Fibroblast of lung (primary cell): ENCODE data around the gene PPRC1. TPM values are rescaled to one million over a fixed set of nuclear protein-coding genes. Genes with fewer than 3 reads are reported as not detected.

Experiments used
- DNase-seq, 2 donors: peaks; one replicate each; pipeline versions ENCODE4 v3.0.0 to v3.0.0-alpha.2; 2010; ENCODE audit warnings: low read depth in 2 of 2
- H2AFZ ChIP-seq: 2 replicates; pipeline ENCODE4 v1.5.1; 2012; ENCODE audit warnings: low read length, control low read depth, inconsistent platforms
- H3K27ac ChIP-seq: 2 replicates; pipeline ENCODE4 v1.5.1; 2011; ENCODE audit warnings: low read length, control low read depth; ENCODE audit not compliant: insufficient read depth
- H3K27me3 ChIP-seq: 2 replicates; pipeline ENCODE4 v1.5.1; 2011; ENCODE audit warnings: mild to moderate bottlenecking, low read length; ENCODE audit not compliant: control insufficient read depth, insufficient read depth
- H3K36me3 ChIP-seq: 2 replicates; pipeline ENCODE4 v1.5.1; 2011; ENCODE audit warnings: low read length; ENCODE audit not compliant: control insufficient read depth, insufficient read depth
- H3K4me1 ChIP-seq: 2 replicates; pipeline ENCODE4 v1.5.1; 2011; ENCODE audit warnings: low read length; ENCODE audit not compliant: control insufficient read depth, insufficient read depth; ENCODE audit errors: extremely low read depth
- H3K4me2 ChIP-seq: 2 replicates; pipeline ENCODE4 v1.5.1; 2011; ENCODE audit warnings: low read length, control low read depth; ENCODE audit not compliant: insufficient read depth; ENCODE audit errors: extremely low read depth
- H3K4me3 ChIP-seq, 4 experiments: fragments of 200-600 bp in 1 of 4; sonication (generic) in 1 of 4; replicated peaks in 1 of 4; 2 replicates each; pipeline ENCODE4 v1.5.1; 2011 to 2016; ENCODE audit warnings: low read length in 4 of 4, low read depth in 3 of 4, mild to moderate bottlenecking in 3 of 4, control low read depth in 2 of 4, inconsistent platforms in 1 of 4, mixed read lengths in 1 of 4; ENCODE audit not compliant: insufficient read depth in 1 of 4; ENCODE audit errors: control extremely low read depth in 1 of 4
- H3K79me2 ChIP-seq: 2 replicates; pipeline ENCODE4 v1.5.1; 2012; ENCODE audit warnings: mild to moderate bottlenecking, low read length, inconsistent platforms; ENCODE audit not compliant: control insufficient read depth, insufficient read depth
- H3K9ac ChIP-seq: 2 replicates; pipeline ENCODE4 v1.5.1; 2011; ENCODE audit warnings: mild to moderate bottlenecking, low read length, control low read depth; ENCODE audit not compliant: insufficient read depth
- H3K9me3 ChIP-seq: 2 replicates; pipeline ENCODE4 v1.5.1; 2012; ENCODE audit warnings: low read depth, low read length; ENCODE audit not compliant: control insufficient read depth, insufficient read depth
- H4K20me1 ChIP-seq: 2 replicates; pipeline ENCODE4 v1.5.1; 2011; ENCODE audit warnings: low read length; ENCODE audit not compliant: control insufficient read depth, insufficient read depth; ENCODE audit errors: extremely low read depth
- CTCF ChIP-seq, 2 donors: IDR thresholded peaks in 1 of 2; conservative IDR thresholded peaks in 1 of 2; 1 replicate in 1 of 2; 2 replicates in 1 of 2; pipeline ENCODE4 v1.5.1; 2011 to 2012; ENCODE audit warnings: low read length in 2 of 2, control low read depth in 1 of 2, inconsistent platforms in 1 of 2, low read depth in 1 of 2, mild to moderate bottlenecking in 1 of 2
- EZH2 ChIP-seq: IDR thresholded peaks from 2 replicates; pipeline ENCODE4 v1.5.1; 2012; ENCODE audit warnings: low read length, control low read depth, mild to moderate bottlenecking; ENCODE audit errors: missing control alignments
- polyA plus RNA-seq, 2 donors: library from polyadenylated mRNA; depleted of rRNA in 1 of 2; stranded (reverse) in 1 of 2; unstranded in 1 of 2; fragments of >200 nt; gene quantifications; 2 replicates each; pipeline ENCODE4 v1.2.1, GENCODE V29; 2011 to 2012; ENCODE audit warnings: missing spikeins in 1 of 2
- total RNA-seq: library from RNA; depleted of rRNA; stranded (reverse); fragments of >200 nt; gene quantifications from 2 replicates; pipeline ENCODE4 v1.2.1, GENCODE V29; 2014

The PPRC1 gene
- total and polyA plus RNA-seq, 2 donors (not counting 1 experiment from before 2014, with no cell fraction given): 9.9 to 13.5 TPM

GRCh38 chr10:102121739-102122372 is 11.0 kb upstream of the PPRC1 start:
- peak overlapping the region; percentile 97 for H3K4me2 ChIP-seq
- DNase-seq: peak; percentile 45 to 58
- H3K79me2 ChIP-seq: peaks cover 25% of the 10 kb centered on the region
- no peaks in the 10 kb centered on the region for H3K27me3 ChIP-seq
- H3K9ac ChIP-seq: peak overlapping the region; percentile 1
- no peaks in the 10 kb centered on the region for H3K36me3 ChIP-seq
- peaks cover 19% of the 10 kb centered on the region for H3K4me1 ChIP-seq
- H2AFZ ChIP-seq: peak overlapping the region; percentile 49
- H3K9me3 ChIP-seq: no peaks in the 10 kb centered on the region
- no peaks in the 10 kb centered on the region for H4K20me1 ChIP-seq
- peak overlapping the region; percentile 60 to 91 (median 80) for H3K4me3 ChIP-seq
- H3K27ac ChIP-seq: peak overlapping the region; percentile 80
- TF ChIP-seq EZH2 (no peak), CTCF (conservative IDR thresholded peaks at IDR 0.05 in 1 of 2, IDR thresholded peaks at IDR 0.05 in 1 of 2; ENCODE audit: low read depth in 1 of 2, low read length in 2 of 2) (peak; percentile 37 to 48)

GRCh38 chr10:102122450-102122849 is 10.4 kb upstream of the PPRC1 start:
- H3K4me1 ChIP-seq: peaks cover 13% of the 10 kb centered on the region
- TF ChIP-seq CTCF (conservative IDR thresholded peaks at IDR 0.05 in 1 of 2, IDR thresholded peaks at IDR 0.05 in 1 of 2; ENCODE audit: low read depth in 1 of 2, low read length in 2 of 2): no peak
- TF ChIP-seq EZH2: no peak
- no peak for DNase-seq
- no peaks in the 10 kb centered on the region for H3K27me3 ChIP-seq
- peaks cover 20% of the 10 kb centered on the region for H3K79me2 ChIP-seq
- H3K4me3 ChIP-seq: peak overlapping the region in 1 of 4 experiments; percentile 3
- H3K36me3 ChIP-seq: no peaks in the 10 kb centered on the region
- peak overlapping the region; percentile 97 for H3K4me2 ChIP-seq
- no peak overlapping the region for H2AFZ ChIP-seq
- H4K20me1 ChIP-seq: no peaks in the 10 kb centered on the region
- no peak overlapping the region for H3K9ac ChIP-seq
- no peak overlapping the region for H3K27ac ChIP-seq
- no peaks in the 10 kb centered on the region for H3K9me3 ChIP-seq

GRCh38 chr10:102123223-102123622 is 9.6 kb upstream of the PPRC1 start:
- no peak for DNase-seq

More at GRCh38 chr10:102123223-102123622, 9.6 kb upstream of the PPRC1 start:
- no peak overlapping the region for H3K27ac ChIP-seq
- peaks cover 11% of the 10 kb centered on the region for H3K4me1 ChIP-seq
- H3K27me3 ChIP-seq: no peaks in the 10 kb centered on the region
- H4K20me1 ChIP-seq: no peaks in the 10 kb centered on the region
- H3K4me2 ChIP-seq: no peak overlapping the region
- H3K79me2 ChIP-seq: peaks cover 15% of the 10 kb centered on the region
- TF ChIP-seq EZH2: no peak
- TF ChIP-seq CTCF (conservative IDR thresholded peaks at IDR 0.05 in 1 of 2, IDR thresholded peaks at IDR 0.05 in 1 of 2; ENCODE audit: low read depth in 1 of 2, low read length in 2 of 2): no peak
- no peaks in the 10 kb centered on the region for H3K36me3 ChIP-seq
- H2AFZ ChIP-seq: no peak overlapping the region
- H3K4me3 ChIP-seq: no peak overlapping the region
- H3K9me3 ChIP-seq: no peaks in the 10 kb centered on the region
- H3K9ac ChIP-seq: no peak overlapping the region
